C4-2B (cell line): ENCODE data around the gene PEPD.

Experiments used
- ZFX ChIP-seq: fragments of 450-650 bp; IDR thresholded peaks from 2 replicates; pipeline ENCODE4 v1.6.1; 2017
- TF ChIP-seq, protein P1 (sequence below): fragments of 450-650 bp; conservative IDR thresholded peaks from 2 replicates; pipeline ENCODE4 v1.5.1; 2017; ENCODE audit warnings: mild to moderate bottlenecking

DNA sequence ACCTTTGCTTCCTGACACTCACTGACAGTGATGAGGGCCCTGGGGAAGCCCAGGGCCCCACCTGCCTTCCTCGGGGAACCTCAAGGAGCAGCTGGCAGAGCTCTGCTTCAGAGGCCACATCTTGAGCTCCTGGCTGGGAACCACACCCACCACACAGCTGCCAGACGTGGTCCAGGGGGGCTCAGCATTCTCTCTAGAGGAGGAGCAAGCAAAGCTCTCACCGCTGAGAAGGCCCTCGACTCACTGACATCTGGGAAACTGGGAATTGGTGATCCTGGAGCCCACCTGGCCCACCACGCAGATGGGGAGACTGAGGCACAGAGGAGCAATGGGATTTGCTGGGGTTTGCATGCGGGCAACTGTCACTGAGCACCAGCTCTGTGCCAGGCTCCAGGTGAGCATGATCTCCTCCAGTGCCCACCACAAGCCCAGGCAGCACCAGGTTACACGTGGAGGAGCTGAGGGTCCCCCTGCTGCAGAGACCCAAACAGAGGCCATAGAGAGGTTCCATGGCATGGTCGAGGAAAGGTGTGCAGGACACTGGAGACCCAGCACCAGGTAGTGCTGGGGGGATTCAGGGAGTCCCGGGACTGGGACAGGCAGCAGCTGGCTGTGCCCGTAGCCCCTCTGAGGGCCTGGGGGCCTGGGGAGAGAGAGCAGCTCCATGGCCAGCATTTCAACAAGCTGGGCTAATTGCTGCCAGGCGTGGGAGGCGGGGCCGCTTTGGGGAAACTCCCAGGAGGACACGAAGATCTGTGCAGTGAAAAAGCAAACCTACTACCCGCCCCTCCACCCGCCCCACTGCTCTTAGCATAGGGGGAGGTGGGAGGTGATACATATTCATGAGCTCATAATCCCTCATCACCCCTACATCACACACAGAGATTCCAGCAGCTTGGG, 33.4 kb downstream of the PEPD start:
- TF ChIP-seq, protein P1, sequence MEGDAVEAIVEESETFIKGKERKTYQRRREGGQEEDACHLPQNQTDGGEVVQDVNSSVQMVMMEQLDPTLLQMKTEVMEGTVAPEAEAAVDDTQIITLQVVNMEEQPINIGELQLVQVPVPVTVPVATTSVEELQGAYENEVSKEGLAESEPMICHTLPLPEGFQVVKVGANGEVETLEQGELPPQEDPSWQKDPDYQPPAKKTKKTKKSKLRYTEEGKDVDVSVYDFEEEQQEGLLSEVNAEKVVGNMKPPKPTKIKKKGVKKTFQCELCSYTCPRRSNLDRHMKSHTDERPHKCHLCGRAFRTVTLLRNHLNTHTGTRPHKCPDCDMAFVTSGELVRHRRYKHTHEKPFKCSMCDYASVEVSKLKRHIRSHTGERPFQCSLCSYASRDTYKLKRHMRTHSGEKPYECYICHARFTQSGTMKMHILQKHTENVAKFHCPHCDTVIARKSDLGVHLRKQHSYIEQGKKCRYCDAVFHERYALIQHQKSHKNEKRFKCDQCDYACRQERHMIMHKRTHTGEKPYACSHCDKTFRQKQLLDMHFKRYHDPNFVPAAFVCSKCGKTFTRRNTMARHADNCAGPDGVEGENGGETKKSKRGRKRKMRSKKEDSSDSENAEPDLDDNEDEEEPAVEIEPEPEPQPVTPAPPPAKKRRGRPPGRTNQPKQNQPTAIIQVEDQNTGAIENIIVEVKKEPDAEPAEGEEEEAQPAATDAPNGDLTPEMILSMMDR: no peak
- TF ChIP-seq ZFX: no peak
